Skeletal muscle satellite cell (primary cell): ENCODE data around the gene NPPC. TPM values are rescaled to one million over a fixed set of nuclear protein-coding genes. Genes with fewer than 3 reads are reported as not detected.

Experiments
- H3K27me3 ChIP-seq: 2 replicates; pipeline ENCODE4 v1.7.0; 2013; ENCODE audit warnings: low read length; ENCODE audit not compliant: control insufficient read depth, insufficient read depth
- H3K36me3 ChIP-seq: 2 replicates; pipeline ENCODE4 v1.7.0; 2013; ENCODE audit warnings: mild to moderate bottlenecking, control low read depth, low read length; ENCODE audit not compliant: insufficient read depth
- H3K4me1 ChIP-seq: 2 replicates; pipeline ENCODE4 v1.7.0; 2013; ENCODE audit warnings: low read length; ENCODE audit not compliant: control insufficient read depth, insufficient read depth
- H3K4me2 ChIP-seq: 2 replicates; pipeline ENCODE4 v1.7.0; 2013; ENCODE audit warnings: mild to moderate bottlenecking, low read length
- H3K4me3 ChIP-seq: 2 replicates; pipeline ENCODE4 v1.7.0; 2013; ENCODE audit warnings: low read length
- H3K9ac ChIP-seq: 2 replicates; pipeline ENCODE4 v1.7.0; 2013; ENCODE audit warnings: mild to moderate bottlenecking, low read depth, low read length, moderate library complexity
- H3K9me3 ChIP-seq: replicated peaks from 2 replicates; pipeline ENCODE4 v1.7.0; 2013; ENCODE audit warnings: mild to moderate bottlenecking, control low read depth, low read length
- small RNA-seq: library from RNA; depleted of rRNA; stranded (forward); fragments of <200 nt; gene quantifications from one replicate; pipeline ENCODE3, GENCODE V24; 2012

Gene NPPC

DNA sequence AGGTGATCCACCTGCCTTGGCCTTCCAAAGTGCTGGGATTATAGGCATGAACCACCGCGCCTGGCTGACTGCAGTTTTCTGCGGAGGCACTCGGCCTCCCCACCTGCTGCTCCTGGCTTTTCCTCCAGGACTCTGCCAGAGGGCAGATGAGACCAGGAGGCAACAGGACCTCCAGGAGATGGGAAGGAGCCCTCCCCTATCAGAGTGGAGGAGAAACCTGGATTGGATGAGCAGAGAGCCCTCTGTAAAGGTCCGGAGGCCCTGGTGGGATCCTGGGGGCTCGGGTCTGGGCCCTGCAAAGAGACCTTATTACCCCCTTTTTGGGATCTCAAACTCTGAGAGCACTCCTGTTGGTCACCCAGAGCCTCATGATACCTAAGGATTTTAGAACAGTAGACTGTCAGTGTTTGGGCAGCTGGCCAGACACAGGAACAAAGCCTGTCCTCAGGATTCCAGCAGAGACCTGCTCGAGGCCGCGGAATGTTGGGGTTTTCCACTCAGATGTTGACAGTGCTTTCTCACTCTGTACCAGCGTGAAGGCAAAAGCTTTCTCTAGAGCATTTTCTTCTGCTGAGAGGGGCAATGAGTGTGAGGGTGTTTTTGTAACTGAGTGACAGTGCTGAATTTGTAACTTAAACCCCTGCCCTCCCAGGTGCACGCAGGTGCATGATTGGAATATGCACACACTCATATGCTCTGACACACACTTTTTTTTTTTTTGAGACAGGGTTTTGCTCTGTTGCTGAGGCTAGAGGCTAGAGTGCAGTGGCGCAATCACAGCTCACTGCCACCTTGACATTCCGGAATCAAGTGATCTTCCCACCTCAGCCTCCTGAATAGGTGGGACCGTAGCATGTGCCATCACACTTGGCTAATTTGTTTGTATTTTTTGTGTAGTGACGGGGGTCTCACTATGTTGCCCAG, 48.4 kb downstream of the NPPC start:
- peaks cover 15% of the 10 kb centered on the region for H3K27me3 ChIP-seq
- no peaks in the 10 kb centered on the region for H3K9me3 ChIP-seq
- H3K4me1 ChIP-seq = no peaks in the 10 kb centered on the region
- no peak overlapping the region for H3K9ac ChIP-seq
- no peak overlapping the region for H3K4me3 ChIP-seq
- H3K4me2 ChIP-seq = no peak overlapping the region
- no peaks in the 10 kb centered on the region for H3K36me3 ChIP-seq

DNA sequence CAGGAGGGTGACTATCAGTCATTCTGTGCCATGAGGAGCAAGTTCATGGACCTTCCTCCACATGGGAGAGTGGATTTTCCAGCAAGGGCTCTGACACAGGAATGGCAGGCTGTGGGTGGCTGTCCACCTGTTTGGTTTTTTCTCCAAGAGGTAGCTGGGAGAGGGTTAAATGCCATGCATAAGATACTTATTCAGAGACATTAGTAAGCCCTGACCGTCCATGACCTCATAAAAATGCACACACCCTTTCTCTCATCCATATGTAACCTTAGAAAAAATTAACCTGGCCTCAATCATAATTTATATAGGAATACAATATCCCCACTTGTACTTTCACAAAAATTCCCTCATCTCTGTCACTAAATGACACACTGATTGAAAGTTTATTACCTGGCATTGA, 51.3 kb downstream of the NPPC start:
- Histone ChIP-seq H3K9me3 (no peaks in the 10 kb centered on the region), H3K4me2 (no peak overlapping the region), H3K4me1 (no peaks in the 10 kb centered on the region), H3K4me3 (no peak overlapping the region), H3K9ac (no peak overlapping the region), H3K27me3 (no peaks in the 10 kb centered on the region), H3K36me3 (no peaks in the 10 kb centered on the region)

Small RNA genes within 50 kb of the gene (small RNA-seq; reads per million reads assigned to genes)
- not detected for gene MIR1471
